ENCODE data around the gene HDHD5. TPM values are rescaled to one million over a fixed set of nuclear protein-coding genes. Genes with fewer than 3 reads are reported as not detected.

HDHD5 gene
- total and polyA plus RNA-seq, 10 of the 15 experiments (the other 5 are each of a cell fraction or from before 2014, with no cell fraction given), result 1.7 to 68.0 (median 49.9) TPM

DNA sequence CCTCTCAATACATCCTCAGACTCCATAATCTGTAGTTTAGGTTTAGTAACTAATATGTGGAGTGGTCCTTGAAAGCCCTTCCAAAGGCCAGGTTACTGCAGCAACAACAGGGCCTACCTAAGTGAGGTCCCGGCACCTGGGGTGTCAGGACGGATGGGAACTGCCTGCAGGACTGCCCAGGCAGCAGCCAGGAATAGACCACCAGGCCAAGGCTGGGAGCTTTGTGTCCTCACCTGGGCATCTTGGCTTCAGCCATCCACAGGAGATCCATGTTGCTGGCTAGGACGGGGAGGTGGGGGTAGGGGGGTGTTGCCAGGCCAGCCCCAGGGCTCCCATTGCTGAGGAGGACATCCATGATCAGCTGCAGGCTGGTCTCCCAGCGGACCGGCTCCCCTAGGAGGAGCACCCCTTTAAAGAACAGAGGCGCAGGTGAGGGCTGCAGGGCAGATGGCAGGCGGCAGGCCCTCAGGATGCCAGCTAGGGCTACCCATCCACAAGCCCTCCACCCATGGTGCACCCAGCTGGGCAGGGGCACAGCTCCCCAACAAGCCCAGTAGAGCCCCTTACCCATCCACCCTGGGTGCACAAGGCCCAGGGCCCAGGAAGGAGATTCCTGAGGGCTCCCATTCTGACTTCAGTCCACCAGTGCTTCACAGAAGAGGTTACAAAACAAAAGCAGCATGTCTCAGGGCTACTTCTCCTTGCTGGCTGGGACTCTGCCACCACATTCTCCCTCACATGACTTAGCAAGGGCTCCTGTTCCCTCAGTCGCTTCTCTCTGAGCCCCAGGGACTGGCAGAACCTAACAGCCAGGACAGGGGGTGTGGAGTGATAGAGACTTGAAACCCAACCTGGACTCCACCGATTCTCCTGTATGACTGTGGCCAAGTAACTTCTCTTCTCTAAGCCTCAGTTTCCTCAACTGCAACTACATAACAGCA is 18.0 kb downstream of the HDHD5 start:
- Histone ChIP-seq H3K9me3 (replicated peaks; ENCODE audit: control insufficient read depth, insufficient read depth, low read length) (no peaks in the 10 kb centered on the region), H3K79me2 (ENCODE audit: control insufficient read depth, insufficient read depth, low read length) (no peaks in the 10 kb centered on the region), H3K4me1 (ENCODE audit: control insufficient read depth, insufficient read depth, low read length) (no peaks in the 10 kb centered on the region), H3K4me2 (ENCODE audit: control insufficient read depth, insufficient read depth) (no peak overlapping the region), H3K9ac (ENCODE audit: control insufficient read depth, insufficient read depth, low read length) (no peak overlapping the region), H3K27ac (ENCODE audit: control insufficient read depth, insufficient read depth) (no peak overlapping the region), H3K36me3 (ENCODE audit: control insufficient read depth in 2 of 2, insufficient read depth in 2 of 2, low read length in 1 of 2) (peaks cover 7 to 30% of the 10 kb centered on the region in 2 experiments; a peak in 3 of 4 replicates), H2AFZ (ENCODE audit: control insufficient read depth, low read depth, low read length) (no peak overlapping the region), H4K20me1 (ENCODE audit: control insufficient read depth, insufficient read depth) (no peaks in the 10 kb centered on the region), H3K4me3 (no peak overlapping the region), H3K27me3 (replicated peaks in 1 of 2; ENCODE audit: control insufficient read depth in 2 of 2, insufficient read depth in 2 of 2, low read length in 1 of 2) (no peaks in the 10 kb centered on the region)
- WGBS (ENCODE audit: insufficient coverage, insufficient replicate concordance, low lambda C conversion rate, missing lambda C conversion rate), result 94% methylated on average over 9 of the region's 9 CpGs
- ChIA-PET RAD21 (ENCODE audit: unreplicated experiment) (no interaction called here), SMC1A (ENCODE audit: uncharacterized antibody, unreplicated experiment) (no interaction called here), CTCF (interaction anchor here (0.6 kb wide), 1 partner anchor 63 kb away, joined by 3 read pairs; no protein-coding TSS in a partner anchor), POLR2A (no interaction called here)
- DNase-seq (ENCODE audit: low read depth, low spot score) (no peak), ATAC-seq (no peak), FAIRE-seq (no peak)
- TF ChIP-seq, protein P1, sequence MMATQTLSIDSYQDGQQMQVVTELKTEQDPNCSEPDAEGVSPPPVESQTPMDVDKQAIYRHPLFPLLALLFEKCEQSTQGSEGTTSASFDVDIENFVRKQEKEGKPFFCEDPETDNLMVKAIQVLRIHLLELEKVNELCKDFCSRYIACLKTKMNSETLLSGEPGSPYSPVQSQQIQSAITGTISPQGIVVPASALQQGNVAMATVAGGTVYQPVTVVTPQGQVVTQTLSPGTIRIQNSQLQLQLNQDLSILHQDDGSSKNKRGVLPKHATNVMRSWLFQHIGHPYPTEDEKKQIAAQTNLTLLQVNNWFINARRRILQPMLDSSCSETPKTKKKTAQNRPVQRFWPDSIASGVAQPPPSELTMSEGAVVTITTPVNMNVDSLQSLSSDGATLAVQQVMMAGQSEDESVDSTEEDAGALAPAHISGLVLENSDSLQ (IDR thresholded peaks at IDR 0.05), result no peak
- TF ChIP-seq, protein P2, sequence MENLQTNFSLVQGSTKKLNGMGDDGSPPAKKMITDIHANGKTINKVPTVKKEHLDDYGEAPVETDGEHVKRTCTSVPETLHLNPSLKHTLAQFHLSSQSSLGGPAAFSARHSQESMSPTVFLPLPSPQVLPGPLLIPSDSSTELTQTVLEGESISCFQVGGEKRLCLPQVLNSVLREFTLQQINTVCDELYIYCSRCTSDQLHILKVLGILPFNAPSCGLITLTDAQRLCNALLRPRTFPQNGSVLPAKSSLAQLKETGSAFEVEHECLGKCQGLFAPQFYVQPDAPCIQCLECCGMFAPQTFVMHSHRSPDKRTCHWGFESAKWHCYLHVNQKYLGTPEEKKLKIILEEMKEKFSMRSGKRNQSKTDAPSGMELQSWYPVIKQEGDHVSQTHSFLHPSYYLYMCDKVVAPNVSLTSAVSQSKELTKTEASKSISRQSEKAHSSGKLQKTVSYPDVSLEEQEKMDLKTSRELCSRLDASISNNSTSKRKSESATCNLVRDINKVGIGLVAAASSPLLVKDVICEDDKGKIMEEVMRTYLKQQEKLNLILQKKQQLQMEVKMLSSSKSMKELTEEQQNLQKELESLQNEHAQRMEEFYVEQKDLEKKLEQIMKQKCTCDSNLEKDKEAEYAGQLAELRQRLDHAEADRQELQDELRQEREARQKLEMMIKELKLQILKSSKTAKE (IDR thresholded peaks at IDR 0.05; ENCODE audit: low read depth, poor library complexity, severe bottlenecking), result no peak
- no peak for TF ChIP-seq CREB1 (IDR thresholded peaks at IDR 0.05; ENCODE audit: low read depth)
- no peak for TF ChIP-seq NR2C1 (IDR thresholded peaks at IDR 0.05)
- TF ChIP-seq, protein P3, sequence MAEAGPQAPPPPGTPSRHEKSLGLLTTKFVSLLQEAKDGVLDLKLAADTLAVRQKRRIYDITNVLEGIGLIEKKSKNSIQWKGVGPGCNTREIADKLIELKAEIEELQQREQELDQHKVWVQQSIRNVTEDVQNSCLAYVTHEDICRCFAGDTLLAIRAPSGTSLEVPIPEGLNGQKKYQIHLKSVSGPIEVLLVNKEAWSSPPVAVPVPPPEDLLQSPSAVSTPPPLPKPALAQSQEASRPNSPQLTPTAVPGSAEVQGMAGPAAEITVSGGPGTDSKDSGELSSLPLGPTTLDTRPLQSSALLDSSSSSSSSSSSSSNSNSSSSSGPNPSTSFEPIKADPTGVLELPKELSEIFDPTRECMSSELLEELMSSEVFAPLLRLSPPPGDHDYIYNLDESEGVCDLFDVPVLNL (IDR thresholded peaks at IDR 0.05; ENCODE audit: low read depth, low read length), result no peak
- BruUV-seq (replicated peaks), result no TSS peak
- in situ Hi-C loops (cut with MboI), result no loop called here
- intact Hi-C loops (cut with micrococcal nuclease; ENCODE audit: unreplicated experiment), result no loop called here
